ENCODE data around the gene MALAT1. TPM values are rescaled to one million over a fixed set of nuclear protein-coding genes. Genes with fewer than 3 reads are reported as not detected.

The MALAT1 gene
- total and polyA plus RNA-seq, 2 of the 8 experiments (the other 6 are each of a cell fraction or from before 2014, with no cell fraction given) = 115 to 984 TPM

DNA sequence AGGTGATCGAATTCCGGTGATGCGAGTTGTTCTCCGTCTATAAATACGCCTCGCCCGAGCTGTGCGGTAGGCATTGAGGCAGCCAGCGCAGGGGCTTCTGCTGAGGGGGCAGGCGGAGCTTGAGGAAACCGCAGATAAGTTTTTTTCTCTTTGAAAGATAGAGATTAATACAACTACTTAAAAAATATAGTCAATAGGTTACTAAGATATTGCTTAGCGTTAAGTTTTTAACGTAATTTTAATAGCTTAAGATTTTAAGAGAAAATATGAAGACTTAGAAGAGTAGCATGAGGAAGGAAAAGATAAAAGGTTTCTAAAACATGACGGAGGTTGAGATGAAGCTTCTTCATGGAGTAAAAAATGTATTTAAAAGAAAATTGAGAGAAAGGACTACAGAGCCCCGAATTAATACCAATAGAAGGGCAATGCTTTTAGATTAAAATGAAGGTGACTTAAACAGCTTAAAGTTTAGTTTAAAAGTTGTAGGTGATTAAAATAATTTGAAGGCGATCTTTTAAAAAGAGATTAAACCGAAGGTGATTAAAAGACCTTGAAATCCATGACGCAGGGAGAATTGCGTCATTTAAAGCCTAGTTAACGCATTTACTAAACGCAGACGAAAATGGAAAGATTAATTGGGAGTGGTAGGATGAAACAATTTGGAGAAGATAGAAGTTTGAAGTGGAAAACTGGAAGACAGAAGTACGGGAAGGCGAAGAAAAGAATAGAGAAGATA lies at the start of gene MALAT1 (continued):
- TF ChIP-seq BCL11A (IDR thresholded peaks at IDR 0.05; ENCODE audit: low read depth in 2 of 2, low read length in 2 of 2) (peak in 1 of 2 experiments; percentile 65), POU5F1 (IDR thresholded peaks at IDR 0.05; ENCODE audit: low read depth, low read length) (no peak), GTF2F1 (IDR thresholded peaks at IDR 0.05; ENCODE audit: borderline replicate concordance, low read depth, low read length) (peak; percentile 99), MAFK (IDR thresholded peaks at IDR 0.05; ENCODE audit: low read depth, low read length) (no peak; the same call in 1 of the 2 replicates), RNF2 (IDR thresholded peaks at IDR 0.05; ENCODE audit: borderline replicate concordance, low read depth, low read length, missing control alignments, poor library complexity, severe bottlenecking) (no peak), RFX5 (IDR thresholded peaks at IDR 0.05; ENCODE audit: borderline replicate concordance, low read depth, low read length) (no peak), EGR1 (IDR thresholded peaks at IDR 0.05; ENCODE audit: borderline replicate concordance, low read depth, low read length) (peak; percentile 85), NRF1 (IDR thresholded peaks at IDR 0.05; ENCODE audit: low read depth, low read length) (peak; percentile 24; the same call in 1 of the 2 replicates), CBX5 (IDR thresholded peaks at IDR 0.05; ENCODE audit: low read depth, low read length) (no peak), EZH2 (IDR thresholded peaks at IDR 0.05; ENCODE audit: low read depth, low read length, severe bottlenecking) (no peak), PHF8 (conservative IDR thresholded peaks at IDR 0.05; ENCODE audit: low read depth, low read length) (peak; percentile 65), EP300 (IDR thresholded peaks at IDR 0.05; ENCODE audit: borderline replicate concordance in 1 of 2, low read depth in 2 of 2, low read length in 2 of 2) (peak in 1 of 2 experiments; percentile 96; a peak in 2 of 3 replicates), TAF7 (optimal IDR thresholded peaks at IDR 0.05; ENCODE audit: borderline replicate concordance, low read depth, low read length) (peak; percentile 100)
- TF ChIP-seq, protein P1, sequence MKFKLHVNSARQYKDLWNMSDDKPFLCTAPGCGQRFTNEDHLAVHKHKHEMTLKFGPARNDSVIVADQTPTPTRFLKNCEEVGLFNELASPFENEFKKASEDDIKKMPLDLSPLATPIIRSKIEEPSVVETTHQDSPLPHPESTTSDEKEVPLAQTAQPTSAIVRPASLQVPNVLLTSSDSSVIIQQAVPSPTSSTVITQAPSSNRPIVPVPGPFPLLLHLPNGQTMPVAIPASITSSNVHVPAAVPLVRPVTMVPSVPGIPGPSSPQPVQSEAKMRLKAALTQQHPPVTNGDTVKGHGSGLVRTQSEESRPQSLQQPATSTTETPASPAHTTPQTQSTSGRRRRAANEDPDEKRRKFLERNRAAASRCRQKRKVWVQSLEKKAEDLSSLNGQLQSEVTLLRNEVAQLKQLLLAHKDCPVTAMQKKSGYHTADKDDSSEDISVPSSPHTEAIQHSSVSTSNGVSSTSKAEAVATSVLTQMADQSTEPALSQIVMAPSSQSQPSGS (IDR thresholded peaks at IDR 0.05; ENCODE audit: low read length) = peak; percentile 85; the same call in 1 of the 2 replicates
